Ishikawa (cell line): ENCODE data around the gene C12orf75.

Experiments
- CREB1 ChIP-seq: IDR thresholded peaks from 2 replicates; pipeline ENCODE4 v1.6.1; 2012; ENCODE audit warnings: low read depth
- EGR1 ChIP-seq: IDR thresholded peaks from 2 replicates; pipeline ENCODE4 v1.6.1; 2012
- EP300 ChIP-seq: IDR thresholded peaks from 2 replicates; pipeline ENCODE4 v1.6.1; 2012; ENCODE audit warnings: borderline replicate concordance
- NFIC ChIP-seq: IDR thresholded peaks from 2 replicates; pipeline ENCODE4 v1.6.1; 2012
- RAD21 ChIP-seq: IDR thresholded peaks from 2 replicates; pipeline ENCODE4 v1.6.1; 2012; ENCODE audit warnings: low read depth
- REST ChIP-seq: IDR thresholded peaks from 2 replicates; pipeline ENCODE4 v1.6.1; 2012; ENCODE audit warnings: low read depth, mild to moderate bottlenecking
- TAF1 ChIP-seq: IDR thresholded peaks from 2 replicates; pipeline ENCODE4 v1.6.1; 2012; ENCODE audit warnings: low read depth, mild to moderate bottlenecking
- TEAD4 ChIP-seq: IDR thresholded peaks from 2 replicates; pipeline ENCODE4 v1.6.1; 2012
- USF1 ChIP-seq: IDR thresholded peaks from 2 replicates; pipeline ENCODE4 v1.6.1; 2012
- YY1 ChIP-seq: IDR thresholded peaks from 2 replicates; pipeline ENCODE4 v1.6.1; 2012; ENCODE audit warnings: low read depth
- ZBTB7A ChIP-seq: IDR thresholded peaks from 2 replicates; pipeline ENCODE4 v1.6.1; 2012; ENCODE audit warnings: low read depth
- TF ChIP-seq, protein P1 (sequence below): IDR thresholded peaks from 2 replicates; pipeline ENCODE4 v1.6.1; 2012

- TF ChIP-seq ZBTB7A (no peak), RAD21 (no peak), TAF1 (no peak), REST (no peak), EGR1 (no peak), USF1 (no peak), TEAD4 (no peak), YY1 (no peak), CREB1 (no peak), NFIC (no peak), EP300 (no peak)
- TF ChIP-seq, protein P1, sequence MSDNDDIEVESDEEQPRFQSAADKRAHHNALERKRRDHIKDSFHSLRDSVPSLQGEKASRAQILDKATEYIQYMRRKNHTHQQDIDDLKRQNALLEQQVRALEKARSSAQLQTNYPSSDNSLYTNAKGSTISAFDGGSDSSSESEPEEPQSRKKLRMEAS: no peak
Measured at GRCh38 chr12:105292705-105293104, 37.8 kb upstream of the C12orf75 start.
